H1 (cell line): ENCODE results near the gene CD81. TPM values are rescaled to one million over a fixed set of nuclear protein-coding genes. Genes with fewer than 3 reads are reported as not detected.
"Not testable (repeated sequence)": the region's sequence is repeated elsewhere in the genome, so short reads cannot be mapped to it uniquely, and the experiment has no call there.

ENCODE experiments used
- CTCF ChIA-PET: fragments of 300-600 bp; sonication (Branson Sonifier 250); formaldehyde crosslinking; loops from one replicate; lab custom pipeline; 2021; ENCODE audit not compliant: partially characterized antibody; lab: Charles Lee
- POLR2A ChIA-PET: fragments of 300-600 bp; sonication (Branson Sonifier 250); formaldehyde crosslinking; loops from one replicate; lab custom pipeline; 2021; ENCODE audit warnings: inconsistent platforms; ENCODE audit not compliant: partially characterized antibody; lab: Charles Lee
- DNase-seq, 2 experiments: peaks; one replicate each; pipeline versions ENCODE4 v3.0.0 to v3.0.0-alpha.2; 2010 to 2022; ENCODE audit warnings: low spot score in 2 of 2, low read depth in 1 of 2, mixed read lengths in 1 of 2
- FAIRE-seq: peaks from 2 replicates; lab custom pipeline; 2011; peaks lifted over from hg19 to GRCh38; lab: Jason Lieb, UNC
- H2AFZ ChIP-seq: 2 replicates; pipeline ENCODE4 v1.8.1; 2012; ENCODE audit warnings: low read length, inconsistent platforms
- H2AK5ac ChIP-seq: 2 replicates; pipeline ENCODE4 v1.6.1; 2013; ENCODE audit warnings: low read depth, low read length
- H2BK120ac ChIP-seq: replicated peaks from 2 replicates; pipeline ENCODE3; 2013; ENCODE audit warnings: low read depth, low read length, inconsistent platforms
- H2BK12ac ChIP-seq: 2 replicates; pipeline ENCODE4 v1.6.1; 2013; ENCODE audit warnings: low read depth, low read length
- H2BK15ac ChIP-seq: 2 replicates; pipeline ENCODE4 v1.6.1; 2013; ENCODE audit warnings: low read length
- H2BK20ac ChIP-seq: 2 replicates; pipeline ENCODE4 v1.6.1; 2013; ENCODE audit warnings: low read length
- H2BK5ac ChIP-seq: 2 replicates; pipeline ENCODE4 v1.6.1; 2013; ENCODE audit warnings: low read depth, low read length
- H3K14ac ChIP-seq: 2 replicates; pipeline ENCODE4 v1.6.1; 2013; ENCODE audit warnings: inconsistent platforms; ENCODE audit not compliant: insufficient read length
- H3K18ac ChIP-seq: 2 replicates; pipeline ENCODE4 v1.6.1; 2013; ENCODE audit warnings: low read length; ENCODE audit errors: extremely low read depth
- H3K23ac ChIP-seq: 2 replicates; pipeline ENCODE4 v1.6.1; 2013; ENCODE audit warnings: inconsistent platforms; ENCODE audit not compliant: insufficient read length
- H3K23me2 ChIP-seq: 2 replicates; pipeline ENCODE4 v1.6.1; 2013; ENCODE audit warnings: low read depth, low read length
- H3K27ac ChIP-seq: 2 replicates; pipeline ENCODE4 v1.6.1; 2011; ENCODE audit warnings: low read depth, low read length, inconsistent platforms
- H3K27me3 ChIP-seq, 4 experiments: replicated peaks in 1 of 4; 1 replicate in 1 of 4; 2 replicates in 3 of 4; pipeline versions ENCODE4 v1.6.1 to v1.8.1; 2011 to 2013; ENCODE audit warnings: low read length in 3 of 4, mild to moderate bottlenecking in 3 of 4, inconsistent platforms in 2 of 4, mixed read lengths in 2 of 4, moderate library complexity in 1 of 4; ENCODE audit not compliant: control insufficient read depth in 3 of 4, insufficient read depth in 3 of 4; ENCODE audit errors: extremely low read depth in 1 of 4
- H3K36me3 ChIP-seq, 4 experiments: 2 replicates each; pipeline versions ENCODE4 v1.6.1 to v1.8.1; 2011 to 2013; ENCODE audit warnings: mild to moderate bottlenecking in 4 of 4, low read length in 3 of 4, moderate library complexity in 2 of 4, control low read depth in 1 of 4, inconsistent platforms in 1 of 4; ENCODE audit not compliant: insufficient read depth in 4 of 4, control insufficient read depth in 2 of 4
- H3K4ac ChIP-seq: replicated peaks from 2 replicates; pipeline ENCODE3; 2013; ENCODE audit warnings: low read length, low read depth, mixed read lengths, inconsistent platforms; ENCODE audit not compliant: insufficient read length
- H3K4me1 ChIP-seq, 4 experiments: replicated peaks in 1 of 4; 1 replicate in 1 of 4; 2 replicates in 3 of 4; pipeline versions ENCODE4 v1.6.1 to v1.8.1; 2011 to 2013; ENCODE audit warnings: low read length in 3 of 4, inconsistent platforms in 2 of 4, mixed read lengths in 1 of 4; ENCODE audit not compliant: insufficient read depth in 4 of 4, control insufficient read depth in 3 of 4
- H3K4me2 ChIP-seq, 2 experiments: 2 replicates each; pipeline versions ENCODE4 v1.6.1 to v1.8.1; 2011 to 2013; ENCODE audit warnings: low read depth in 2 of 2, low read length in 2 of 2, control low read depth in 1 of 2, inconsistent platforms in 1 of 2, mild to moderate bottlenecking in 1 of 2; ENCODE audit not compliant: insufficient read depth in 1 of 2
- H3K4me3 ChIP-seq, 4 experiments: fragments of 200-600, 300-600 bp in 1 of 4; sonication (generic), shearing (Covaris generic), sonication (Bioruptor Twin) in 1 of 4; 2 replicates each; pipeline versions ENCODE4 v1.5.1 to v1.8.1; 2011 to 2016; ENCODE audit warnings: low read length in 4 of 4, low read depth in 3 of 4, control low read depth in 2 of 4, inconsistent platforms in 2 of 4, mild to moderate bottlenecking in 2 of 4, mixed read lengths in 1 of 4, moderate library complexity in 1 of 4; ENCODE audit not compliant: insufficient read depth in 2 of 4; ENCODE audit errors: extremely low read depth in 1 of 4
- H3K56ac ChIP-seq: replicated peaks from 2 replicates; pipeline ENCODE3; 2013; ENCODE audit warnings: low read depth, mild to moderate bottlenecking, mixed read lengths, low read length, inconsistent platforms; ENCODE audit not compliant: insufficient read length
- H3K79me1 ChIP-seq: 2 replicates; pipeline ENCODE4 v1.6.1; 2013; ENCODE audit warnings: low read depth, low read length, control low read depth
- H3K79me2 ChIP-seq, 2 experiments: 2 replicates each; pipeline versions ENCODE4 v1.6.1 to v1.8.1; 2012 to 2013; ENCODE audit warnings: low read length in 2 of 2, mild to moderate bottlenecking in 2 of 2, inconsistent platforms in 1 of 2; ENCODE audit not compliant: insufficient read depth in 2 of 2, control insufficient read depth in 1 of 2
- H3K9ac ChIP-seq, 4 experiments: replicated peaks in 1 of 4; 1 replicate in 1 of 4; 2 replicates in 3 of 4; pipeline versions ENCODE4 v1.6.1 to v1.8.1; 2011 to 2013; ENCODE audit warnings: low read depth in 3 of 4, low read length in 3 of 4, control low read depth in 2 of 4, mild to moderate bottlenecking in 2 of 4, moderate library complexity in 2 of 4, inconsistent platforms in 1 of 4; ENCODE audit errors: extremely low read depth in 1 of 4
- H3K9me3 ChIP-seq, 2 experiments: 2 replicates each; pipeline versions ENCODE4 v1.6.1 to v1.8.1; 2012 to 2013; ENCODE audit warnings: mild to moderate bottlenecking in 2 of 2, moderate library complexity in 2 of 2, control low read depth in 1 of 2, inconsistent platforms in 1 of 2, low read depth in 1 of 2, low read length in 1 of 2, mixed read lengths in 1 of 2; ENCODE audit not compliant: insufficient read depth in 2 of 2
- H4K20me1 ChIP-seq, 2 experiments: replicated peaks in 1 of 2; 2 replicates each; pipeline versions ENCODE3 to v1.8.1; 2011 to 2013; ENCODE audit warnings: inconsistent platforms in 2 of 2, low read length in 2 of 2, mild to moderate bottlenecking in 1 of 2; ENCODE audit not compliant: insufficient read depth in 2 of 2, control insufficient read depth in 1 of 2
- H4K5ac ChIP-seq: 2 replicates; pipeline ENCODE4 v1.6.1; 2013; ENCODE audit warnings: low read length, low read depth, mixed read lengths, inconsistent platforms; ENCODE audit not compliant: insufficient read length
- H4K8ac ChIP-seq: 2 replicates; pipeline ENCODE4 v1.8.0; 2013; ENCODE audit warnings: mild to moderate bottlenecking, moderate library complexity, low read length, inconsistent platforms; ENCODE audit not compliant: insufficient read depth; ENCODE audit errors: extremely low read depth
- H4K91ac ChIP-seq: replicated peaks from 2 replicates; pipeline ENCODE3; 2013; ENCODE audit warnings: low read length, mixed read lengths, inconsistent platforms; ENCODE audit not compliant: insufficient read length
- WGBS, 2 experiments: shearing (Covaris generic) in 1 of 2; methylation state at CpG; one replicate each; pipeline versions ENCODE4 v1.1.6 to v1.1.7; 2013 to 2015; ENCODE audit warnings: low lambda C conversion rate in 2 of 2, mixed read lengths in 2 of 2, inconsistent platforms in 1 of 2, low coverage in 1 of 2, missing lambda C conversion rate in 1 of 2; ENCODE audit not compliant: insufficient replicate concordance in 2 of 2, insufficient coverage in 1 of 2, insufficient read length in 1 of 2; ENCODE audit errors: extremely low coverage in 1 of 2, missing lambda C conversion rate in 1 of 2; 5-methylcytosine and 5-hydroxymethylcytosine counted together
- polyA plus RNA-seq, 7 experiments: library from polyadenylated mRNA; depleted of rRNA in 3 of 7; stranded (reverse) in 5 of 7; unstranded in 2 of 7; fragments of >200 nt in 5 of 7; fragments of 200-250 nt in 2 of 7; gene quantifications; 1 replicate in 5 of 7; 2 replicates in 1 of 7; 4 replicates in 1 of 7; pipeline versions ENCODE4 v1.2.1 to v1.2.3, GENCODE V29; 2011 to 2013; ENCODE audit warnings: missing spikeins in 2 of 7, mixed read lengths in 2 of 7
- total RNA-seq: library from RNA; stranded (reverse); fragmentation: NEBNext Ultra II Directional; extraction: Animal tissue kit (Norgen Biotek cat#: 25700); gene quantifications from 2 replicates; pipeline ENCODE4 v1.2.1, GENCODE V29; 2021

Gene CD81
- total and polyA plus RNA-seq, 2 of the 8 experiments (the other 6 are each of a cell fraction or from before 2014, with no cell fraction given), result 238 to 309 TPM

DNA sequence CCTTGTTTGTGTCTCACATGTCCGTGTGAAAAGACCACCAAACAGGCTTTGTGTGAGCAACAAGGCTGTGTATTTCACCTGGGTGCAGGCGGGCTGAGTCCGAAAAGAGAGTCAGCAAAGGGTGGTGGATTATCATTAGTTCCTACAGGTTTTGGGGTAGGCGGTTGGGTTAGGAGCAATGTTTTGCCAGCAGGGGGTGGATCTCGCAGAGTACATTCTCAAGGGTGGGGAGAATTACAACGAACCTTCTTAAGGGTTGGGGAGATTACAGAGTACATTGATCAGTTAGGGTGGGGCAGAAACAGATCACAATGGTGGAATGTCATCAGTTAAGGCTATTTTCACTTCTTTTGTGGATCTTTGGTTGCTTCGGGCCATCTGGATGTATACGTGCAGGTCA, 38.4 kb upstream of the CD81 start:
- 0 out of 2 replicates have a peak overlapping the region, but pooled peaks have one; percentile 50 for H2BK12ac ChIP-seq
- H2AK5ac ChIP-seq, H3K56ac ChIP-seq, H3K36me3 ChIP-seq, H3K4me3 ChIP-seq, H3K4me2 ChIP-seq, H4K91ac ChIP-seq, H3K9me3 ChIP-seq, H2AFZ ChIP-seq, H2BK20ac ChIP-seq, H3K79me2 ChIP-seq, H3K27me3 ChIP-seq, H3K27ac ChIP-seq, H2BK120ac ChIP-seq, FAIRE-seq, H3K18ac ChIP-seq, H4K5ac ChIP-seq, H3K14ac ChIP-seq, H2BK5ac ChIP-seq, H3K23ac ChIP-seq, H3K9ac ChIP-seq, H4K8ac ChIP-seq, H3K23me2 ChIP-seq, H2BK15ac ChIP-seq, H3K79me1 ChIP-seq, H3K4ac ChIP-seq, H3K4me1 ChIP-seq, DNase-seq, H4K20me1 ChIP-seq, CTCF ChIA-PET: not testable (repeated sequence)
- POLR2A ChIA-PET, result interaction anchor here (0.6 to 1.1 kb wide), 2 partner anchors 44 to 601 kb away, joined by 3 read pairs; no protein-coding TSS in a partner anchor
- 80% methylated on average over 8 of the region's 8 CpGs; no CpG with 5 or more reads in 1 of the 2 experiments for WGBS, 2 experiments
